ENCODE results near the gene HSPA12A.

Gene HSPA12A

GRCh38 chr10:116742367-116743265 lies at the start of gene HSPA12A:
HSPA12A (minus strand) TSS chr10:116742566; CDS start chr10:116742469, 97 bp downstream.
- peak; percentile 56 to 75 for DNase-seq

- no peak for DNase-seq
Observed at GRCh38 chr10:116791241-116791640, 48.9 kb upstream of the HSPA12A start.

GRCh38 chr10:116787893-116788665 lies 45.7 kb upstream of the HSPA12A start:
- peak; percentile 81 to 82 for DNase-seq

GRCh38 chr10:116787053-116787659 lies 44.8 kb upstream of the HSPA12A start:
- DNase-seq, result no peak

DNA sequence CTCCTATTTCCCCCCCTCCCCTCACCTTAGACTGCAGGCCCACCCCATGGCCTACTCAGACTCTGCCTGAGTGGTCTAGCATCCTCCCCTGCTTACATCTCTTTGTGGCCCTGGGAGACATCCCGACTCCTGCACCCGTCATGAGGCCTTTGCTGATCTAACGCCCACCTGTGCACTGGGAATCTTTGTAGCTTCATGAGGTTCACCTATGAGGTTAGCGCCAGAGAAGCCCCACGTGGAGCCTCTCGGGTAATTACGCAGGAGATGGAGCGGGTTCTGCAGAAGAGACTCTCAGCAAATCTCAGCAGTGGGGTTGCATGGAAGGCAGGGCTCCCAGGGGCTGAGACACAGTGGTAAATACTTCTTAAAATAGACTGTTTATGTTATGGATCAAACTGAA lies 43.5 kb upstream of the HSPA12A start:
- DNase-seq, result no peak

DNA sequence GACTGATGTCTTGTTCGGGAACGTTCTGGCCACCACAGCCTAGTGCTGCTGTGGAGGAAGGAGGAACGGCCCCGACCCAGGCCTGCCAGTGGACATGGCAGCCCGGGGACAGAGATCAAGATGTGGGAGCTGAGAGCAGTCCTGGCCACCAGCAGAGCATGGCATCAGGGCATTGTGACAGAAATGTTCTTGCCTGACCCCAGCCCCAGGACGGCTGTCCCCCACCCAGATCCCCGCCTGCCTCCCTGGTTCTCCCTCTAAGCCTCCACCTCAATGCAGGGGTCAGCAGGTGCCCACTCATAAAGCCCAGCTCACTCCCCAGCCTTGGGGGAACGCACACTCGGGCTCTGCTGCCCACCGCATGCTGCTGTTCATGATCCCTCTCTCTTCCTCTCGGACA lies 42.9 kb upstream of the HSPA12A start:
- no peak for DNase-seq

DNA sequence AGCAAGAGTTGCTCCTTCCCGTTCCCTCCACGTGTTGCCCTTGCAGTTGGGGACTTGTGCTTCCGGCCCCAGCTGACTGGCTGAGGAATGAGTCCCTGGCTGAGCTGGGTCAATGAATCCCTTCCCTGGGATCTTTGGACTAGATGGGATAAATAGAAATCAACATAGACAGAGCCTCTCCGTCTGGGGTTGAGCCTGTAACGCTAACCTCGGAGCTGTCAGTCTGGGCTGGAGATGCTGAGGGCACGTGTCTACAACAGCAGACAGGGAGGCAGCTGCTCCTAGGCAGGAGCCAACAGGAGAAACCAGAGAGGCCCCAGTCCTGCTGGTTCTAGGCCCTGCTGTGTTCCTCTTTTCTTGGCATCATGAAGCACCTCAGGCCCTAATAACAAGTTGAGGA lies 42.3 kb upstream of the HSPA12A start:
- DNase-seq, result no peak

GRCh38 chr10:116784035-116784434 lies 41.7 kb upstream of the HSPA12A start:
- no peak for DNase-seq

DNA sequence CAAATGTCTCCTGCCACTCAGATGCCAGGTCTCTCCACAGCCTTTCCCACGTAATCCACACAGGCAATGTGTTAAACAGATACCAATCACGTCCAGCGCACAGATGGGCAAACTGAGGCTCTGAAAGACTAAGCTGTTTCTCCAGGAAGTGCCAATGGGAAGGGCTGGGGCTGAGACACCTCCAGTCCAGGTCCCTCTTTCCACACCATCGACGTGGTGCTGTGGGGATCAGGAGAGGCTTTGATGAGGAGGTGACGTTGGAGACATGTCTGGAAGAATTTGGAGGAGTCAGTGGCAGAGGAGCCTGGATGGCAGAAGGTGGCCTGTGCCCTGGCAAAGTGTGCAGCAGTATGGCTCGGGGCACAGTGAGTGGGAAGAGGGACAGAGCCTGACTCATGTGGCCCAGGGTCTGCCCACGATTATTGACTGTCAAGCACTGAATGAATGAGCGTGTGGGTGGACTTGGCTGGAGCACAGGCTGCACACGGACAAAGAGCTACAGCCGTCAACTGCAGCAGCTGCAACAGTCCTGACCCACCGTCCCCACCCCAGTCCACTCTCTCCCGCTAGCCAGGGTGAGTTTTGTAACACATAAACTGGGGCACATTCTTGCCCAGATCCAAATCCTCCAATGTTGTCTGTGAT lies 40.8 kb upstream of the HSPA12A start:
- DNase-seq, result no peak

DNA sequence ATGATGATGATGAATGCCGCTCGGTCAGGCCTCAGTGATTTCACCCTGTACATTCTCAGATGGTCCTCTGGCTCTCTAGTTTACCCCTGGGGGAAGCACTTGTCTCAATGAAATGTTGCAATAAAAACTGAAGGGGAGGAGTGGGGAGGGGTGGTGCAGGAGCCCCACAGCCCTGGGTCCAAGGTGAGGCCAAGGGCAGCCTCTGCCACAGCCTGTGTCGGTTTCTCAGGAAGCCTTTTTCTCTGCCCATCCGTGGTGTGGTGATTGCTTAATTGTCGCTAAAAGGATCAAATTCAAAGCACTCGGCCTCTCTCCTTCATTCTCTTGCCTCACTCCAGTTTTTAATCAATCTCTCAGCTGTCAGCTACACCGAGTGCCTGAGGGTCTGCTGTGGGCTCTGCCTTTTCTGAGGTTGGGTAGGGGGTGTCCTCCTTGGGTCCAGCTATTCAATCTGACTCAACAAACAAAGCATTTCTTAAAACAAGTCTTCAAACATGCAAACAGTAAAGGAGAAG lies 39.1 kb upstream of the HSPA12A start:
- DNase-seq, result no peak

DNA sequence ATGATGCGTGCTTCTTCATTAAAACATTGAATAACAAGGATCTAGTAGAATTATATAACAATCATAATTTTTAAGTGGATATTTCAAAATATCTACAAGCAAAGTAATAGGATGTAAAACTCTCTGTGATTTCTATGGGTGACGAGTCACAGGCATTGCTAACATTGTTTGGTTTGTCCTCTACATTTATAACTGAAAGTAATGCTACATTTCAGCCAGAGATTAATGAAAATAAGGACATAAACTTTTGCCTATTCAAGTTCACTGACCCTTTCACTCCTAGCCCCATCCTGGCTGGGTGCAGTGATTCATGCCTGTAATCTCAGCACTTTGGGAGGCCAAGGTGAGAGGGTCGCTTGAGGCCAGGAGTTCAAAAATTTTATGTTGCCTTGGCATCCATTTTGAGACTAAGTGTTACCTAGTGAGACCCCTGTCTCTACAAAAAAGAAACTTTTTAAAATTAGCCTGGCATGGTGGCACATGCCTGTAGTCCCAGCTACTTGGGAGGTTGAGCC lies 38.4 kb upstream of the HSPA12A start:
- no peak for DNase-seq

GRCh38 chr10:116779076-116779687 lies 36.8 kb upstream of the HSPA12A start:
- no peak for DNase-seq

GRCh38 chr10:116777006-116777405 lies 34.6 kb upstream of the HSPA12A start:
- no peak for DNase-seq

DNA sequence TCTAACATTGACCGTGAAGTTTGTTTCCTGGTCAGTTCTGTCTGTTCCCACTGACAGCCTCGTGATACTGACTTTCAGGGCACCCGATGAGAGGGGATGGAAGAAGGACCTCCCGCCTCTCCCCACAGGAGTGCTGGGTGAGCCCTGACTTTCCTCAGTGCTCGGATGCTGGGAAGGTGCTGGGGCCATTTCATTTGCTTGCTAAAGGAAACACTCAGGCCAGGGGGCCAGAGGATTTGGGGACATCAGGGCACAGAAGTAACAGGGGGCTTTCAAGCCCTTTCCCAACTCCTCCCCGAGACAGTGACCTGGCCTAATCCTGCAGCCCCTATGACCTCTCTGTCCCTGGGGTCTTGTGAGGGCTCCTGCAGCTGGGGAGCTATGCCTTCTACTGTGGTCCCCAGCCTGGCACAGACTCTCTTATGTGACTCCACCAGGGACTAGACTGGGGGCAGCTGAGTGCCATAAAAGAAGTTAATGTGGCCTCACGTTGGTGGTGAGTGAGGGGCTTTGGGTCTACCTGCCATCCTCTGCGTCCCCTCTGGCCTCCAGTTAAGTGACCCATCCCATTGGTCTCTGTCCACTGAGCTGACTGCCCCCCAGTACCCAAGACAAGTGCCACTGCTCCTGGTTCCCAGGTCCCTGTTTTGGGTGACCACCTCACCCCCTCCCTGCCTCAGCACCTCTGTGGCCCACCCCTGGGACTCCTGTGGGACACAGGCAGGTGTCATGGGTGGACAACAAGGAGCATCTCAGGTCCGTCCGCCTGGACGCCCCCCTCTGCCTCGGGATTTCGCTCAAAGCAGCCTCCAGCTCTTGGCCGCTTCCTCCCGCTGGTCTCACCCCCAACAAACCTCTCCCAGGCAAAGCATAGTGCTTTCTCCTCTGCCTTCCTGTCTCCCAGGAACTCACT lies 33.4 kb upstream of the HSPA12A start:
- DNase-seq, result no peak

DNA sequence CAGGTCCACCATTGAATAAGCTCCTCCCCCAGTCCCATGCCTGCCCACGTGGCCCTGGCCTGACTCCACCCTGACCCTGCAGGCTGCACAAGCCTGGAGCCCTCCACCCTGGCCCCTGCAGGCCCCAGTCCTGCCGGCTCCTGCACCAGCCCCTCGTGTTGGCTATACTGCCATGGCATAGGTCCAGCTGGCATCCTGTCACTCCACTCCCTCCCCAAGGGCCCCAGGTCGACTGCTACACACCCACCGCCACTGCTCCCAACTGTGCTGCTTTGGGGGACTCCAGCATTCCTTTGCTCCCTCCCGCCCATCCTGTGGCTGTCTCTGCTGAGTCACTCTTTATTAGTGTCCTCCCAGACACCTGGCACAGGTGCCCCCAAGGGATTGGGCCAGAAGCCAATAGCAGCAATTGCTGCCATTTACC lies 32.4 kb upstream of the HSPA12A start:
- no peak for DNase-seq

GRCh38 chr10:116772909-116773705 lies 30.7 kb upstream of the HSPA12A start:
- no peak for DNase-seq

DNA sequence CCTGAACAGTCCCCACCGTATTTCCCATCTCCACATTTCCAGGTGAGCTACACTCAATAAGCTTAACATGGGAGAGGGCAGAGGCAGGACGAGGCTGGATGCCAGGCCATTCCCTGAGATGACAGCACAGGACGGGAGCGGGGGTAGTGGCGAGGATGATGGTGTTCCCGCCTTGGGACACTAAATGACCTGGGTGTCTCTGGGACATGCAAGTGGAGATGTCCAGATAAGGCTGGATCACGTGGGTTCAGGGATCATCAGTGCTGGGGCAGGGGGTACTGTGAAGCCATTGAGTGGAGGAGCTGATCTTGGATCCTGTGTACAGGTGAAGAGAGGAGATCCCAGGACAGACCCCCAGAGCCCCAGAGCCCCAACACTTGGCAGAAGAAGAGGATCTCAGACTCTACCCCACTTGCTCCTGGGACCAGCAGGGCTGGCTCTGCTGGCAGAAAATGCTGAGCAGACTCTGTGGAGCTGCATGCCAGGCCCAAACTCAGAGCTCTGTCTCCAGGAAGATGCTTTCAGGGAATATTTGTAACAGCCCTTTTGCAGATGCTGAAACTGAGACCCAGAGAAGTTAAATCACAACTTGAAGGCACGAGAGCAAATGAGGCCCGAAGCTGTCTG lies 29.7 kb upstream of the HSPA12A start:
- no peak for DNase-seq

DNA sequence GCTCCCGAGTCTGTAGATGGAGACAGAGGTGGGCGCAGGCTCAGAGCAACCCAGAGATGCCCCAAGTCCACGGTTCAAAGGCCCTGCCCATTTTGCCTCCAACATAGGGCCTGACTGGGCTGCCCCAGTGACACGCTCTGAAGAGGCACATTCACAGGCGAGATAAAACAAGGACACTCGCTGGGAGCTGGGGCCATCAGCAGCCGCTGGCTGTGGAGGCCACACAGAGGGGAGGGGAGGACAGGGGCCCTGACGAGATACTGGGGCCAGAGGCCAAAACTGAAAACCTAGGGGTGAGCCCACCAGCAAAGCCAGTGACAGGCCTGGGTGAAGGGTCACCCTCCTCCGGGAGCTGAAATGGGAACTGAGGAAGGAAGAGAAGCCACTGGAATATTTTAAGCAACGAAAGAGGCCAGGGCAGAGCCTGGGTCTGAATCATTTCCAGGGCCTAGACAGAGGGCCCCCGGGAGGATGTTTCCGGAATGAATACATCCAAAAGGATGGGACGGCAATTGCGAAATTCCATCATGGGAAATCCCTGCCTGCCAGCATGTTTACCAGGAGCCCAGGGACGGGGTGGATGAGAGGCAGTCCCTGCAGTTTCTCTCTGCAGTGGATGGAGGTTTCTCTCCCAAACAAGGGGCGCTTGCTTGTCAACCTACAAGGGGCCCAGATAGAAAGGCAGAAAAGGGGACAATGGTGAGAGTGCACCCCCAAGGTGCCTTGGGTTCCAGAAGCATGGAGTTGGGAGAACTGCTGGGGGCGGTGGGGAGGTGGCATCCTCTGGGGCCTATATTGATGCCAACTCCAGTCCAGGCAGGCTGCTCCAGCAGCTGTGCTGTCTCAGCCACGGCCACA lies 29.0 kb upstream of the HSPA12A start:
- no peak for DNase-seq

DNA sequence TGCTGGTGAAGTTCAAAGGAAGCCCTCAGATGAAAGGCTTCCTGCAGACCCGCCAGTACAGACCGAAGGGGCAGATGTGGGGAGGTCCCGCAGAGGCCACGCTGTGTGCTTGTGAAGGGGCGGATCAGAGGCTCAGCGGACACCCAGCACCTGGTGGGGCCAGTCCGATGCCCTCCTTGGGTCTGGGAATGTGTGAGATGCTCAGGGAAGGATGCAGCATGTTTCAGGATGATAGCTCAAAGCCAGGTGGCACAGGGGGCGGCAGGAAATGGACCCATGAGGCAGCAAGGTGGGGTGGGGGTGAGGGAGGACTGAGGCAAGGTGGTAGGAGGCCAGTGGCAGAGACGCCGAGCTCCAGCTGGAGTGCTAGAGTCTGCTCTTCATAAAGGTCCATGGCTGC lies 27.9 kb upstream of the HSPA12A start:
- no peak for DNase-seq

All from stimulated activated CD4-positive, alpha-beta T cell treated with anti-CD3 and anti-CD28 coated beads, Interleukin-2, amount 100 ng/mL, for 24 hours (primary cell).